Measurements from ENCODE around the gene LBHD2.

LBHD2 gene

DNA sequence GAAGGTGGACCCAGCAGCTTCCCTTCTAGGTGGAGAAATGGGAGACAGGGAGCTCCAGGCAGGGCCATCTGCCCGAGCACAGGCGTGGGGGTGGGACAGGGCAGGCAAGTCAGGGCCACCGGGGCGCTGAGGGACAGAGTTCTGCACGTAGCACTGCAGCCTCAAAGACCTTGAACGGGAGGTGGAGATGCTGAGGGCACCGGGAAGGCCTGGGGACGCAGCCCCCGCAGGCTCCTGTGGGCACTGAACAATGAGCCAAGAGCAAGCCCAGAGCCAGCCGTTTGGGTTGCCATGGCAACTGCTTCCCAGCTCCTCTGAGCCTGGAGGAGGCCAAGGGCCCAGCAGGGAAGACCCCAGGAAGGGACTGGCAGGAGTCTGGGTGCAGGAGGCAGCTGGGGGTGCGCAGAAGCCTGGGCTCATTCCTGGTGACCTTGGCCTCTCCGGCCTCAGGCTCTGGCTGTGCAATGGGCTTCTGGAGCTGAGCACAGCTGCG is 3.4 kb downstream of the LBHD2 start:
- DNase-seq, result no peak
- in situ Hi-C loops (cut with HindIII; ENCODE audit: low pct_ligation_motif_present, low pct_unique_long_range_greater_than_20kb, low sequenced_read_pairs), result no loop called here

DNA sequence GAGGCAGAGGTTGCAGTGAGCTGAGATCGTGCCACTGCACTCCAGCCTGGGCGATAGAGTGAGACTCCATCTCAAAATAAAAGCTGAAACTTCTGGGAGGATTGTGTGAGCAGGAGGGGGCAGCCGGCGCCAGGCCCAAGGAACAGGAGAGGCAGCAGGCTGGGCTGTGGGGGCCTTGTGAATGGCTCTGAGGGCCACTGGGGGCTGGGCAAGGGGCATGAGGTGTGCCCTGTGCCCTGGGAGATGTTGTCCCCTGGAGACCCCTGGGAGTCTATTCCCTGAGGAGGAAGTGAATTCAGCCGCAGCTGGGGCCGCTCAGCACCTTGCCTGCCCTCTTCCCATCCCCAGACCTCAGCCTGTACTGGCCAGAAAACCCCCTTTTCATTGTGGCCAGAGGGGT is 4.9 kb downstream of the LBHD2 start:
- DNase-seq, result no peak
- in situ Hi-C loops (cut with HindIII; ENCODE audit: low pct_ligation_motif_present, low pct_unique_long_range_greater_than_20kb, low sequenced_read_pairs), result no loop called here

DNA sequence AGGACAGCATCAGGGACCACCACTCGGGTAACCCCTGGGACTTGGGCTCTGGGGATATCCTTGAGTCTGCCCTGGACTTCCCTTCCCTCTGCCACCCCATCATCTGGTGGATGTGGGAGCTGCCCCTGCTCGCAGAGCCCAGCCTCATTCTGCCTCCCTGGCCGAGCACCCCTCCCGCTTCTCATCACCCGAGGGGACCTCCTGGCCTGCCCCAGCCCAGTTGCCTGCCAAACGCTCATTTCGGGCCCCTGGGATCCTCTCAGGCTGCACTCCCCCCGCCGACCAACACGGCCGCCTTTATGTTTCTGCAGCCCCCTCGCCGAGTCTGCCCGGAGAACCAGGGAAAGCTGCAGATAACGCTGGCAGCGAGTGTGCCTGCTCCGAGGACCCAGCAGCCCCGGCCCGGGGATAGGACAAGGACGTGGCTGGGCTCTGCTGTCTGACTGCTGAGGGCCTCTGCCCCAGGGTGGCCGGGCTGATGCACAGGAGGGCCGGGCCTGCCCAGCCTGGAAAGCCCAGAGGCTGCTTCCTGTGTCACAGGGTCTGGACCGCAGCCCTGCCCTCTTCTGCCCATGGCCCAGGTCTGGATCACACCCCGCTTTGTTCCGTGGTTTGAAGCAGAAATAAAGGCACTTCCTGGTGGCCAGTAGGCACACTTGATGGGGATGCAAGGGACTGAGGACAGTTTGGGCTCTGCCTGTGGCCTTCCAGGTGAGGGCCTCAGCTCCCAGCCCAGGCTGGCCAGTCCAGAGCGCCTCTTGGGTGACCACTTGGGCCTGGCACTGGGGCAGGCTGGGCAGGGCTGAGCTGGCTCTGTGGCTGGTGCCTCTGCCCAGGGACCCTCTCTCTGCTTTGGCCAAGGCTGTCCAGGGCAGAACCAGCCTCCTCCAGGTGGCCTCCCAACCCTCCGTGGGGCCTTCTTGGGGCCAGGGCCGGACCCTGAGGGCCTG is 5.7 kb downstream of the LBHD2 start:
- in situ Hi-C loops (cut with HindIII; ENCODE audit: low pct_ligation_motif_present, low pct_unique_long_range_greater_than_20kb, low sequenced_read_pairs), result no loop called here
- DNase-seq, result no peak

DNA sequence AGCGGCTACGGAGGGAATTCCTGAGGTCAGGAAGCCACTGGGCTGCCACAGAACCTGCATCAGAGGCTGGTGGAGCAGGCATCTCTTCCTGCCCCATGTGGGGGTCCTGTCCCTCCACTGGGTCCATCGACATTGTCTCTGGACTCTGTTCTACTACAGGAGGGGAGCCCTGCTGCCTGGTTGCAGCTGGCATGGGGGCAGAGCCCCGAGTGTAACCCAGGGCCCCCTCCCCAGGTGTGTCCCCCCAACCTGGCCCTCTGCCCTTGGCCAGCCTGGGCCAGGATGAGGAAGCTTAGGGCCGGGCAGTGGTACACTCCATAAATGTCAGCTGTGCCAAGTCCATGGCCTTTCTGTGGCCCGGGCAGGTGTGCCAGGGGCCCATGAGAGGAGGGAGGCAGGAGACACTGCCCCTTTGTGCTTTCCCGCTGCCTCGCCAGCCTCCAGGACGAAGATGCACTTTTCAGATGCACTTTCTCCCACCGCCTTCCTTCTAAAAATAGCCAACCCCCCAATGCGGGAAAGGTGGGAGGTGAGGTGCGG is 6.5 kb downstream of the LBHD2 start:
- DNase-seq, result no peak
- in situ Hi-C loops (cut with HindIII; ENCODE audit: low pct_ligation_motif_present, low pct_unique_long_range_greater_than_20kb, low sequenced_read_pairs), result no loop called here

DNA sequence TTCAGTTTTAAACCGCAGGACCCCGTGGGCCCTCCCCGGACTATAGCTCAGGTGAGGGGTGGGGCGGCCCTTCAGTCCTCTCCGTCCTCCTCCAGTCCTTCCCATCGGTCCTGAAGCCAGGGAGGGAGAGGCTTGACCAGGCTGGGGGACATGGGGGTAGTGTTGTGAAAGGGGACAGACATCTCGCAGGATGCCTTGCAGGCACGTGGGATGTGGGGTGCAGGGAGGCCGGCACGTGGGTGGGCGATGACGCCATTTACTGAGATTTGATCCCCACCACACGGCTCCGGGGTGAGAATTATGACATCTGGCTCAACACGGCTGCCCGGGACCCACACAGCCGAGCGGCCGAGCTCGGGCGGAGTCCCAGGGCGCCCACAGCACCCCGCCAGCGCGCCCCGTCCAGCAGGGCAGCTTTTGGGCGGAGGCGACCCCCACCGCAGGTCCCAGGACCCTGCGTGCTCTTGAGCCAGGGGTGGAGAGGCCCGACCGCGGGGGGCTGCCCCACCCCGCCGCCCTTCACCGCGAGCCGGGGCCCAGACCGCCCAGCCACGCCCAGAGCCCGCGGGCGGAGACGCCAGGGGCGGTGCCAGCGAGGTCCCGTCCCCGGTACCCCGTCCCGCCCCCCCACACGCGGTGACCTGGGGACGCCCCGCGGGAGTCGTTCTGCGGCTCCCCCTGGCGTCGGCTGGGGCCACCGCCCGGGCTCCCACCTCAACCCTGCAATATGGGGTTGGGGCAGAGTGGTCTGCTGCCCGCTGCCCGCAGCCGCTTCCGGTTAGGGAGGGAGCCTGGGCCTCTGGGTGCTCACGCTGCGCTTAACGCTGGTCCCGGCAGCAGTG is 7.3 kb downstream of the LBHD2 start:
- DNase-seq, result peak; percentile 63
- in situ Hi-C loops (cut with HindIII; ENCODE audit: low pct_ligation_motif_present, low pct_unique_long_range_greater_than_20kb, low sequenced_read_pairs), result no loop called here

DNA sequence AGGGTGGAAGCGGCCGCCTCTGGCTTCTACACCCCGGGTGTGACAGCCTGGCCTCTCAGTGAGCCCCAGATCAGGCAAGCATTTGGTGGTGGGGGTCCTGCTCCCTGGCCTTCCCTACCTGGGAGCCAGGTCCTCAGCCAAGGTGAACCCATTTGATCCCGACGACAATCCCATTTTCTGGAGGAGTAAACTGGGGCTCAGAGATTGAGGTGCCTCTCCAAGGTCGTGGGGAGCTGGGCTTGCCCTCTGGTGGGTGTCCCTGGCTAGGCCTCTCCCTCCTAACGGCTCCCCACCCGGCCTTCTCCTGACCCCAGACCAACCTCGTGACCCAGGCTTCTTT is 7.8 kb downstream of the LBHD2 start:
- no peak for DNase-seq
- in situ Hi-C loops (cut with HindIII; ENCODE audit: low pct_ligation_motif_present, low pct_unique_long_range_greater_than_20kb, low sequenced_read_pairs), result no loop called here

DNA sequence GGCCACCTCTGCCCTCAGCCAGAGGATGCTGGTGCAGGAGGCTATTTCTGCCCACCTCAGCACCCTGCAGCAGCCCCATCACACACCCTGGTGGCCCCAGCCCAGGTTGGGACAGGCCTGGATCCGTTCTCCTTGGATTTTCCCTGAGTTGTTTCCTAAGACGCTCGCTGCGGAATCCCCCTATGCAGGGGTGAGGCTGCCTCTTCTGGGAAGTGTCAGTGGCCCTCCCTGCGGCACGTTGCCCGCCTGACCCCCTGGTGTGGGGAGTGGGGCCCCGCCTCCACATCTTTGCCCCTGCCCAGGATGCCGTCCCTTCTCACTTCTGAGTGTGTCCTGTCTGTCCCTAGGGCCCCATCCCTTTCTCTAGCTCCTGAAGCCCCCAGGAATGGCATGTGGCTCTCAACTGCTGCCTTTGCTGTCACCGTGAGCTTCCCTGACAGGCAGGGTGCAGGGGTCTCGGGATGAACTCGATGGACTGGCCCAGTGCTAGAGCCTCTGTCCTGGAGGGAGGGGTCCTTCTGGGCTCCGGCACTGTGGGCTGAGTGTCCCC is 9.9 kb downstream of the LBHD2 start:
- no peak for DNase-seq
- in situ Hi-C loops (cut with HindIII; ENCODE audit: low pct_ligation_motif_present, low pct_unique_long_range_greater_than_20kb, low sequenced_read_pairs), result no loop called here

DNA sequence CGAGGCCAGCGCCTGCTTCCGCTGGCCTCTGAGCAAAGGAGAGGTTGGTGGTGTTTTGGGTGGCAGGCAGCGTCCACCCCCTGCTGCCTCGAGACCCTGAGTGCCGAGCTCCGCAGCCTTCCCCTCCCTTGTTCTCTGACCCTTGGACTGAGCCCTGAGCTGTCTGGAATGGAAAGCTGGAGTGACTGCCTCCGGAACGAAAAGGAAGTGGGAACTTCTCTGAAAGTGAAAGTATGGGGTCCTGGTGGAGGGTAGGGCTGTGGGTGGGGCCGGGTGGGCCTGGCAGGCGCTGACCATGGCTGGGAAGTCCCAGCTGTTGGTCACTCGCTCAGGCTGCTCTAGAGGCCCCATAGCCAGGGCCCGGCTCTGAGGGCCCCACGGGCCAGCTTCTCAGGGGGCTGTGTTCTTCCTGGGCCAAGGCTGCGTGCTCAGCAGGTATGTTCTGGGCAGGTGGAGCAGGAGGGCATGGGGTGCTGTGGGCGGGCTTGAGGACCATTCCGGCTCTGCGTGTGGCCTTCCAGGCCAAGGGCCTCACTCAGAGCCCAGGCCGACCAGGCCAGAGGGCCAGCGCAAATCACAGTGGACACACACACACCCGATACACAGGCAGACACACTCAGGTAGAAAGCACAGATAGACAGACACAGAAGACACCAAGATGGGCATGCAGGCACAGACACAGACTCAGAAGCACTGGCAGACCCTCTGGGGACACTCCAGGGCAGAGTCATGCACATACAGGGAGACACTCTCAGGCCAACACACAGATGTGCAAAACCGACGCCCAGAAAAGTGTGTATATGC is 10.6 kb downstream of the LBHD2 start, which contains the start of gene EXOC3L4:
EXOC3L4 (plus strand) TSS at position 320 of the 804 bp plus-strand sequence. CDS start 5,495 bp downstream, outside the sequence.
- no peak for DNase-seq
- in situ Hi-C loops (cut with HindIII; ENCODE audit: low pct_ligation_motif_present, low pct_unique_long_range_greater_than_20kb, low sequenced_read_pairs), result no loop called here

DNA sequence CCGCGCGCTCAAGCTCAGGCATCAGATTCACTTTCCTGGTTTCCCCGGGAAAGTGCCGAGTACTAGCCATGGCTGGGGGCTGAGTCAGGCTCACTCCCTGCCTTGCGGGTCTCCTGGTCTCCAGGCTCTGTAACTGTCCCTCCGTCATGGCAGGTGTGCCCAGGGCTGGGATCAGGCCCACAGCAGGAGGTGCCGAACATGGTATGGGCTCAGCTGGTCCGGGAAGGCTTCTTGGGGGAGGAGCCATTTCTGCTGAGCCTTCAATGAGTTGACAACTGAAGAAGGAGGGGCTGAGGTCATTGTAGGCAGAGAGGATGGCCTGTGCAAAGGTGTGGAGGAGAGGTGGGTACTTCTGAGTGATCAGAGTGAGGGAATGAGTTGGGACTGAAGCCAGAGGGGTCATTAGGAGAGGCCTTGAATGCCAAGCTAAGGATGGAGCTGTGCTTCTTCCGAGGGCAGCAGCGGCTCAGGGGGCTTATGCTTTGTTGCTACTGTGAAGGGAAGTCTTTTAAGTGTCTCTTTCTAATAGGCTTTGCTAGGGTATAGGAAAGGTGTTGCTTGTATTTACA is 11.3 kb downstream of the LBHD2 start:
- no peak for DNase-seq
- in situ Hi-C loops (cut with HindIII; ENCODE audit: low pct_ligation_motif_present, low pct_unique_long_range_greater_than_20kb, low sequenced_read_pairs), result no loop called here

DNA sequence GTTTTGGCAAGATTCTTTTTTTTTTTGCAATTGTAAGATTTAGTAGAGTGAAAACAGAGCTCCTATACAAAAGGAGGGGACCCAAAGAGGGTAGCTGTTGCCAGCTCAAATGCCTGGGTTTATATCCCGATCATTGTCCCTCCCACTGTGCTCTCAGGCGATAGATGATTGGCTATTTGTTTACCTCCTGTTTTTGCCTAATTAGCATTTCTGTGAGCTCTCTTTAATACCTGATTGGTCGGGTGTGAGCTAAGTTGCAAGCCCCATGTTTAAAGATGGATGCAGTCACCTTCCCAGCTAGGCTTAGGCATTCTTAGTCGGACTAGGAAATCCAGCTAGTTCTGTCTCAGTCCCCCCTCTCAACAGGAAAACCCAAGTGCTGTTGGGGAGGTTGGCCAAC is 12.4 kb downstream of the LBHD2 start:
- no peak for DNase-seq
- in situ Hi-C loops (cut with HindIII; ENCODE audit: low pct_ligation_motif_present, low pct_unique_long_range_greater_than_20kb, low sequenced_read_pairs), result no loop called here

DNA sequence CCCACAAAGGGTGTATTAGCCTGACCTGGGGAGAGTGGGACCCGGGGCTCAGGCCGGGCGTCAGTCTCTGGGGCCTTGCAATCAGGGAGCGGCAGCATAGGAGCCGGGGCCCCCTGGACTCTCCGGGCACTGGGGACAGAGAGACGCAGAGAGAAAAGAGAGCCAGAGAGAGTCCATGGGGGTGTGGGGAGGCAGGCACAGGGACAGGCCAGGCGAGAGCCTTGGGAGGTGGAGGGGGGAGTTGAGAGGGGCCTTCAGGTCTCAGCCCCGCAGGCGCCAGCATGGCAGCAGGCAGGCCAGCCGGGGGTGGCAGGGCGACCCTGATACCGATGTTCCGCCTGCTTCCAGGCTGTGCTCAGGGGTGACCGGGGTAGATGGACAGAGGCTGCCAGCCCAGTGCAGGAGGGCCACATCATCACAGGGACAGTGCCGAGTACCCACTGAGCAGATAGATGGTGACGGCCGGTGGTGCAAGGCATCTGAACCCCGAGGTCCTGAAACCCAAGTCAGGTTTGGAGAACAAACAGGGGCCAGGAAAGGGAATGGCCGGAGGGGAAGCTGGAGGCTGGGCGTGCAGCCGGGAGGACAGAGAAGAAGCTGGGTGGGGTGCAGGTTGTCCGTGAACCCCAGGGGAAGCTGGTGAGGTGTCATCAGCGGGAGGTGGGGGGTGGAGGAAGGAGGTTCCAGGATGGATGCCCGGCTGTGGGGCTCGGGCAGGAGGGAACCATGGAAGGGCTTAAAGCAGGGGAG is 13.4 kb downstream of the LBHD2 start:
- DNase-seq, result no peak
- in situ Hi-C loops (cut with HindIII; ENCODE audit: low pct_ligation_motif_present, low pct_unique_long_range_greater_than_20kb, low sequenced_read_pairs), result no loop called here

DNA sequence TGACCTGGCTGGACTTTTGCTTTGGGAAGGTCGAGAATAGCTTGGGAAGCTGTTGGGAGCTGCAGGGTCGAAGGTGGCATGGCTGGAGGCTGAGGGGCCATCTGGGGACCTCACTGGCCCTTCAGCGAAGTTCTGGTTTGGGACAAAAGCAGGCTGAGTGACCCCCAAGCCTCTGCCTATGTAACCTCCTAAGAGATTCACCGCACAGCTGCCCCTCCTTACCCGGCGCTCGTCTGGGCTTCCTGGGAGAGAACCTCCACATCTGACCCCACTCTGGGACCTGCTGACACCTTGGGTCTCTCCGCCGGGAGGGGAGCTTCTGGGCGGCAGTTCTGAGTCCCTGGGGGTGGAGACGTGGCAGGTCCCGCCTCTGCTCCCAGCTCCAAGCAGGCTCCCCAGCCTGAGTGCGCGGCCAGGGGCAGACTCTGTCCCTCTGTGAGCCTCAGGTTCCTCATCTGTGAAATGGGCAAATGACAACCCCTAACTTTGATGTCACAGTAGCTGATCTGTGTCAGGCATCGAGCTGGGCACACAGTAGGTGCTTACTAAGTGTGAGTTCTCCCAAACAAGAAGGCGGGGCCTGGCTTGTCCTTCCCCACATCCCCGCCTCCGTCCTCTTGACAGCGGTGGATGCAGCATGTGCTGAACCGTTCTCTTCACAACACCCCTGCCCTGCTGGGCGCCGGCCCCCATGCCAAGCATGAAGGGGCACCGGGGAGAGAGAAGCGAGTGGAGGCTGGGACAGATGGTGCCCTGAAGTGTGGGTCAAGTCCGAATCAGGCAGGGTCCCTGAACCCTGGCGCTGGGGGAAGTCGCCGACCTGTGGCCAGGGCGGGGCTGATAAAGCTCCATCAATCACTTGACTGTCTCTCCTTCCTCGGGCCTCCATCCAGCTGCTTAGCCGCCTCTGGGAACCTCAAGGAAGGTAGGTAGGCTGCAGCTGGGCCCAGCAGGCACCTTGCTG is 14.3 kb downstream of the LBHD2 start:
- in situ Hi-C loops (cut with HindIII; ENCODE audit: low pct_ligation_motif_present, low pct_unique_long_range_greater_than_20kb, low sequenced_read_pairs), result no loop called here
- no peak for DNase-seq

DNA sequence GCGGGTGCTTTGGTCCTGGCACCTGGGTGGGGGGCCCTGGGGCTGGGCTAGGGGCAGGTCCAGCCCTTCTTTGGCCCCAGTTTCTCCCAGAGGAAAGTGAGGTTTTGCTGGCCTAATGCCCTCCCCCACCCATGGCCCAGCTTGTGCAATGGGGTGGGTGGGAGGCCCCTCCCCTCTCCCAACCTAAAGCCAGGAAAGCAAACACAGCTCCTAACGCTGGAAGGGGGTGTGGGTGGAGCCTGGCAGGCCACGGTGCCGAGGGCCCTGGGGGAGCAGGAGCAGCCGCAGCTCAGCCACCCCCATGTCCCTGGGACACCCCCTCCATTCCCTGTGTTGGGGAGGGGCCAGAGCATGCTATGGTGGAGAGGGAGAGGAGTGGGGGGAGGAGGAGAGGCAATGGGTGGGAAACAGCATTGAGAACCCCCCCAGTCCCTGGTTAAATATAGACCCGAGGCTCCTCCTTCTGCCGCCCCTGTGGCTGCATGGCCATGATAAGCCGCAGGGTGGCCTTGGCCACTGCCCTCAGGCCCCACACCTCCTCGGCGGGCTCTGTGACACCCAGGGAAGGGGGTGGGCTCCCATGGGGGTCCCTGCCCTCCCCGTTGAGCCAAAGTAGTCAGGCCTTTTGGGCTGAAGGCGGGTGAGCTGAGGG is 15.2 kb downstream of the LBHD2 start:
- in situ Hi-C loops (cut with HindIII; ENCODE audit: low pct_ligation_motif_present, low pct_unique_long_range_greater_than_20kb, low sequenced_read_pairs), result no loop called here

DNA sequence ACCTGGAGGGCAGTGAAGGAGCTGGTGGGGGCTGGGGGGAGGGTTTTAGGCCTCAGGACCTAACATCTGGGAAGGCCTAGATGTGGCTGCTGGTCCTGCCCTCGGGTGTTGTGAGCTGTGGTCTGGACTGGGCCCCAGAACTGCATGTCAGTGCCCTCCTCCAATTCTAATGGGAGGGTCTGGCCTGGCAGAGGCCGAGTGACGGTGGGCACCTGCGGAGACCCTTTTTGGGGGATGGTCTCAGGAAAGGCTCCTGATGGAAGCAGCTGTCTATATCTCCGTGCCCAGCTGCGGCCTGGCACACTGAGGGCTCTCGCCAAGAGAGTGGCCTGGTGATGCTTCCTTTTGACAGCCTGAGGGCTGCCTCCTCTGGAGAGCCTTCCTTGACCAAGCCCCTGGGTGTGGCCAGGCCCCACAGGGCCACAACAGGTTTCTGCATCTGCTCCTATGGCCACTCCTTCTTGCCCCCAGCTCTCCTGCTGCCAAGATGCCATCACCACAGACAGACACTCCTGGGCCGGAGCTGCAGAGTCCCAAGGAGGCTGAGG is 15.8 kb downstream of the LBHD2 start:
- in situ Hi-C loops (cut with HindIII; ENCODE audit: low pct_ligation_motif_present, low pct_unique_long_range_greater_than_20kb, low sequenced_read_pairs), result no loop called here
- no peak for DNase-seq

More for the DNA sequence above, 15.2 kb downstream of the LBHD2 start:
- no peak for DNase-seq

DNA sequence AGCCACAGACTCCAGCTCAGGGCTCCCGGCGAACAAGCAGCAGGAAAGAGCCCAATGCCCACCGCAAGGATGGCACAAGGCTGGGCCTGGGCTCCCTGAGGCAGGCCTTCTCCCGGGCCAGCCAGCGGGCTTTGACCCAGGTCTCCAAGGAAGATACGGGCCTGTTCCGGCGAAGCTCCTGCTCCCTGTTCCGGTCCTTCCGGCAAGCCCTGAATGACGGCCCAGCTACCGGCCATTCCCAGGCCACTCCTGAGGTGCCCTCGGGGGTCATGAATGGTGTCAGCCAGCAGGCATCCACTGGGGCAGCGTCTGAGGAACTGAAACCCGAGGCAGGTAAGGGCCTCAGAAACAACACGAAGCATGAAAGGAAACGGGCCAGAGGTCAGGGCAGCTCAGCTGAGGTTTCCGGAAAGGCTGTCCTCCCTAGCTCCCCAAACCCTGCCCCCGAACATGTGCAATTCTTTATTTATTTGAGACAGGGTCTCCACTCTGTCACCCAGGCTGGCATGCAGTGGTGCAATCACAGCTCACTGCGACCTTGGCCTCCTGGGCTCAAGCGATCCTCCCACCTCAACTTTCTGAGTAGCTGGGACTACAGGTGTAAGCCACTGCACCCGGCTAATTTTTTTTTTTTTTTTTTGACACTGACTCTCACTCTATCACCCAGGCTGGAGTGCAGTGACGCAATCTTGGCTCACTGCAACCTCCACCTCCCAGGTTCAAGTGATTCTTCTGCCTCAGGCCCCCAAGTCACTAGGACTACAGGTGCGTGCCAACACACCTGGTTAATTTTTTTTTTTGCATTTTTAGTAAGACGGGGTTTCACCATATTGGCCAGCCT is 16.5 kb downstream of the LBHD2 start:
- no peak for DNase-seq
- in situ Hi-C loops (cut with HindIII; ENCODE audit: low pct_ligation_motif_present, low pct_unique_long_range_greater_than_20kb, low sequenced_read_pairs), result no loop called here

Data from ACHN (cell line).